Measurements from ENCODE around the gene B3GNT5.

GRCh38 chr3:183208260-183208659 lies 44.8 kb upstream of the B3GNT5 start:
- TF ChIP-seq EP300 (IDR thresholded peaks at IDR 0.05; ENCODE audit: borderline replicate concordance) (no peak), ZBTB7A (IDR thresholded peaks at IDR 0.05; ENCODE audit: low read depth) (no peak), TAF1 (IDR thresholded peaks at IDR 0.05; ENCODE audit: low read depth) (no peak), RAD21 (IDR thresholded peaks at IDR 0.05; ENCODE audit: low read depth) (no peak), EGR1 (IDR thresholded peaks at IDR 0.05) (no peak), REST (IDR thresholded peaks at IDR 0.05; ENCODE audit: low read depth) (no peak), MAX (IDR thresholded peaks at IDR 0.05) (no peak), CREB1 (IDR thresholded peaks at IDR 0.05; ENCODE audit: low read depth) (no peak), TEAD4 (IDR thresholded peaks at IDR 0.05) (no peak), YY1 (IDR thresholded peaks at IDR 0.05; ENCODE audit: low read depth) (no peak), USF1 (IDR thresholded peaks at IDR 0.05) (no peak), CEBPB (IDR thresholded peaks at IDR 0.05) (no peak), TCF12 (IDR thresholded peaks at IDR 0.05; ENCODE audit: low read depth) (no peak)

Data from Ishikawa (cell line).